Measurements from ENCODE around the gene FAP. TPM values are rescaled to one million over a fixed set of nuclear protein-coding genes. Genes with fewer than 3 reads are reported as not detected.

The FAP gene
- polyA plus RNA-seq, 2 donors, result 0.95 to 1.7 TPM

- Histone ChIP-seq H3K27me3 (ENCODE audit: control insufficient read depth in 1 of 2, insufficient read depth in 2 of 2, low read length in 2 of 2) (no peaks in the 10 kb centered on the region), H3K4me1 (ENCODE audit: control insufficient read depth in 2 of 2, insufficient read depth in 2 of 2, low read length in 1 of 2) (no peaks in the 10 kb centered on the region), H3K27ac (ENCODE audit: low read depth in 2 of 2, low read length in 1 of 2) (no peak overlapping the region), H3K36me3 (ENCODE audit: control insufficient read depth in 2 of 2, insufficient read depth in 2 of 2, low read length in 1 of 2) (no peaks in the 10 kb centered on the region), H3K4me3 (ENCODE audit: low read depth in 1 of 2, low read length in 2 of 2) (no peak overlapping the region), H3K9me3 (ENCODE audit: control insufficient read depth in 2 of 2, insufficient read depth in 1 of 2, low read depth in 1 of 2, low read length in 1 of 2) (no peaks in the 10 kb centered on the region)
- 72 to 81% methylated on average over 3 of the region's 3 CpGs for WGBS, 2 donors
Measured at GRCh38 chr2:162156149-162156548, 87.1 kb downstream of the FAP start.

GRCh38 chr2:162155093-162155492, 88.2 kb downstream of the FAP start:
- Histone ChIP-seq H3K27me3 (ENCODE audit: control insufficient read depth in 1 of 2, insufficient read depth in 2 of 2, low read length in 2 of 2) (no peaks in the 10 kb centered on the region), H3K27ac (ENCODE audit: low read depth in 2 of 2, low read length in 1 of 2) (no peak overlapping the region), H3K36me3 (ENCODE audit: control insufficient read depth in 2 of 2, insufficient read depth in 2 of 2, low read length in 1 of 2) (no peaks in the 10 kb centered on the region), H3K4me1 (ENCODE audit: control insufficient read depth in 2 of 2, insufficient read depth in 2 of 2, low read length in 1 of 2) (no peaks in the 10 kb centered on the region), H3K9me3 (ENCODE audit: control insufficient read depth in 2 of 2, insufficient read depth in 1 of 2, low read depth in 1 of 2, low read length in 1 of 2) (no peaks in the 10 kb centered on the region), H3K4me3 (ENCODE audit: low read depth in 1 of 2, low read length in 2 of 2) (no peak overlapping the region)
- WGBS, 2 donors, result 81 to 82% methylated on average over 3 of the region's 3 CpGs

DNA sequence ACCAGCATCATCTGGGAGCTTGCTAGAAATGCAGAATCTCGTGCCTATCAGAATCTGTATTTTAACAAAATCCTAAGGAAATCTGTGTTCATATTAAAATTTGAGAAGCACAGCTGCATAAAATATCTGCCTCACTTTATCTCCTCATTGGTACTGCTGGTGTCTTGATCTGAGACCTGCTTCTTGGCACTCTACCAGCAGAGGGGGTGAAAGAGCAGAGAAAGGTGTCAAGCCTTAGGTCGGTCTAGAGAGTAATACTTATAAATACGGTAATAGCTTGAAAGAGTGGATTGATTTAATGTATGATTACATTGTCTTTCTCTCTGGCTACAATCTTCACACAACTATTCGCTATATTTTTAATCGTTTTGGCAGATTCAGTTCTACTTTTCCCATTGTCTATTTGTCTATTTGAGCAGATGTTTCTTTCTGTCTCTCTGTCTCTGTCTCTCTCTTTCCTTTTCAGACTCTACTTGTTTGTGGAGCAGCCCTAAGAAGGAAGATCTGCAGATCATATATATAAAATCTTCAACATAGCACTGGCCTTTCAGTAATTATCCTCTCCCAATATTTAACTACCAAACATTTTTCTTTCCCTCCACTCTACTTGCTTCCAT, 89.5 kb downstream of the FAP start:
- Histone ChIP-seq H3K4me3 (ENCODE audit: low read depth in 1 of 2, low read length in 2 of 2) (no peak overlapping the region), H3K9me3 (ENCODE audit: control insufficient read depth in 2 of 2, insufficient read depth in 1 of 2, low read depth in 1 of 2, low read length in 1 of 2) (no peaks in the 10 kb centered on the region), H3K27ac (ENCODE audit: low read depth in 2 of 2, low read length in 1 of 2) (no peak overlapping the region), H3K4me1 (ENCODE audit: control insufficient read depth in 2 of 2, insufficient read depth in 2 of 2, low read length in 1 of 2) (no peaks in the 10 kb centered on the region), H3K36me3 (ENCODE audit: control insufficient read depth in 2 of 2, insufficient read depth in 2 of 2, low read length in 1 of 2) (no peaks in the 10 kb centered on the region), H3K27me3 (ENCODE audit: control insufficient read depth in 1 of 2, insufficient read depth in 2 of 2, low read length in 2 of 2) (no peaks in the 10 kb centered on the region)
- 8 to 12% methylated on average over 5 of the region's 5 CpGs for WGBS, 2 donors

DNA sequence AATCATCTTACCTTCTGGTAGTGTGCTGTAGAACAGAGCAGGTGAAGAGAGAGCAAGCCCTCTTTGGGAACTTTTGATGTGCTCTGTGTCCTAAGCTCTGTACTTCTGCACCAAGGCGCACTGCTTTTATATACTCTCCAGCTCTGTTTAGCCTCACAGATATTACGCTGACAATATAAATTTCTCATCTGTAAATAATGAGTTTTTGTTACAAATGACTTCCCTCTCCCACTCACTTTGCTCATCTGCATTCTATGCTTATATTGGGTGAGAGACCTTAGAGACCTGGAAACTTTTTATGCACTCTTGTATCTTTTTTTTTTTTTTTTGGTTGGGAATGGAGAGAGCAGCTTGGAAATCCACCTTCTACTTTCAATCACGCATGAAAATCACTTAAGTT, 91.1 kb downstream of the FAP start, which contains the start of gene GCG:
TSS of gene GCG (minus strand) at position 101 of the 400 bp plus-strand sequence. CDS start 3,069 bp downstream, outside the sequence.
- no peak within 1 kb of the TSS for H3K27ac ChIP-seq (ENCODE audit: low read depth in 2 of 2, low read length in 1 of 2)
- H3K9me3 ChIP-seq (ENCODE audit: control insufficient read depth in 2 of 2, insufficient read depth in 1 of 2, low read depth in 1 of 2, low read length in 1 of 2), result no peaks in the 10 kb centered on the region
- no peak within 1 kb of the TSS for H3K4me3 ChIP-seq (ENCODE audit: low read depth in 1 of 2, low read length in 2 of 2)
- no peaks in the 10 kb centered on the region for H3K27me3 ChIP-seq (ENCODE audit: control insufficient read depth in 1 of 2, insufficient read depth in 2 of 2, low read length in 2 of 2)
- no peaks in the 10 kb centered on the region for H3K36me3 ChIP-seq (ENCODE audit: control insufficient read depth in 2 of 2, insufficient read depth in 2 of 2, low read length in 1 of 2)
- H3K4me1 ChIP-seq (ENCODE audit: control insufficient read depth in 2 of 2, insufficient read depth in 2 of 2, low read length in 1 of 2), result no peaks in the 10 kb centered on the region
- 76 to 87% methylated on average over 3 of the region's 3 CpGs for WGBS, 2 donors

DNA sequence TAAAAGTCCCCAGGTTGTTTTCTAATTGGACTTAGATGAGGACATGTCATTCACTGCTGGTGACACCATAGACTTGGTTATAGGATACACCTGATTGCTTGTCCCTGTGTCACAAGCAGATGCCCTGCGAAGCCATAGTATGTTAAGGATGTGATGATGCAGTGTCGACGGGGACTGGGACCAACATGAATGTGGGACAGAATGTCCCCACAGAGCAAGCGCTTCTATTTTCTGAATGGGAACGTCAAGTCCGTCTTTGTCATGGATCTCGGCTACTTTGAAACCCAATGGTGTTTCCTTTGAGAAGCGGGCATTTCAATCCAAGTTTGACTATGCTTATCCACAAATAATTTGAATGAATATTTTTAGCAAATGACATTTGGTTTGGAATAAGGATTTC, 93.3 kb downstream of the FAP start:
- Histone ChIP-seq H3K36me3 (ENCODE audit: control insufficient read depth in 2 of 2, insufficient read depth in 2 of 2, low read length in 1 of 2) (no peaks in the 10 kb centered on the region), H3K4me3 (ENCODE audit: low read depth in 1 of 2, low read length in 2 of 2) (no peak overlapping the region), H3K9me3 (ENCODE audit: control insufficient read depth in 2 of 2, insufficient read depth in 1 of 2, low read depth in 1 of 2, low read length in 1 of 2) (no peaks in the 10 kb centered on the region), H3K27me3 (ENCODE audit: control insufficient read depth in 1 of 2, insufficient read depth in 2 of 2, low read length in 2 of 2) (no peaks in the 10 kb centered on the region), H3K4me1 (ENCODE audit: control insufficient read depth in 2 of 2, insufficient read depth in 2 of 2, low read length in 1 of 2) (no peaks in the 10 kb centered on the region), H3K27ac (ENCODE audit: low read depth in 2 of 2, low read length in 1 of 2) (no peak overlapping the region)
- 82 to 83% methylated on average over 8 of the region's 8 CpGs for WGBS, 2 donors

- Histone ChIP-seq H3K27ac (ENCODE audit: low read depth in 2 of 2, low read length in 1 of 2) (no peak overlapping the region), H3K4me1 (ENCODE audit: control insufficient read depth in 2 of 2, insufficient read depth in 2 of 2, low read length in 1 of 2) (no peaks in the 10 kb centered on the region), H3K9me3 (ENCODE audit: control insufficient read depth in 2 of 2, insufficient read depth in 1 of 2, low read depth in 1 of 2, low read length in 1 of 2) (no peaks in the 10 kb centered on the region), H3K27me3 (ENCODE audit: control insufficient read depth in 1 of 2, insufficient read depth in 2 of 2, low read length in 2 of 2) (no peaks in the 10 kb centered on the region), H3K36me3 (ENCODE audit: control insufficient read depth in 2 of 2, insufficient read depth in 2 of 2, low read length in 1 of 2) (no peaks in the 10 kb centered on the region), H3K4me3 (ENCODE audit: low read depth in 1 of 2, low read length in 2 of 2) (no peak overlapping the region)
- WGBS, 2 donors, result 55 to 72% methylated on average over 2 of the region's 2 CpGs
Measured at GRCh38 chr2:162149466-162149865, 93.8 kb downstream of the FAP start.

- Histone ChIP-seq H3K4me1 (ENCODE audit: control insufficient read depth in 2 of 2, insufficient read depth in 2 of 2, low read length in 1 of 2) (no peaks in the 10 kb centered on the region), H3K36me3 (ENCODE audit: control insufficient read depth in 2 of 2, insufficient read depth in 2 of 2, low read length in 1 of 2) (no peaks in the 10 kb centered on the region), H3K27me3 (ENCODE audit: control insufficient read depth in 1 of 2, insufficient read depth in 2 of 2, low read length in 2 of 2) (no peaks in the 10 kb centered on the region), H3K27ac (ENCODE audit: low read depth in 2 of 2, low read length in 1 of 2) (no peak overlapping the region), H3K4me3 (ENCODE audit: low read depth in 1 of 2, low read length in 2 of 2) (no peak overlapping the region), H3K9me3 (ENCODE audit: control insufficient read depth in 2 of 2, insufficient read depth in 1 of 2, low read depth in 1 of 2, low read length in 1 of 2) (no peaks in the 10 kb centered on the region)
- WGBS, 2 donors, result 36 to 38% methylated on average over 3 of the region's 3 CpGs
Measured at GRCh38 chr2:162148956-162149355, 94.3 kb downstream of the FAP start.

DNA sequence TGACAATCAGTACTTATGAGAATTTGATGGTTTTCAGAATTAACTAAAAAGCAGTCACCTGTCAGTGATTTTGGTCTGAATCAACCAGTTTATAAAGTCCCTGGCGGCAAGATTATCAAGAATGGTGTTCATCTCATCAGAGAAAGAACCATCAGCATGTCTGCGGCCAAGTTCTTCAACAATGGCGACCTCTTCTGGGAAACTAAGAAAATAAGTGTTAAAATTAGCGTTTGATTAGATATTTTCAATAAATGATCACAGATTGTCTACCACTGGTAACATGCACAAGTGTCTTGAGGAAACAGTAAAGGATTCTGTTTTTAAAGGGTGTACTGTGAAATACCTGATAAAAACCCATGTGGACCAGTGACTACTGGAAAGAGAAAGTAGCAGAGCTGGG, 99.3 kb downstream of the FAP start:
- Histone ChIP-seq H3K27me3 (ENCODE audit: control insufficient read depth in 1 of 2, insufficient read depth in 2 of 2, low read length in 2 of 2) (no peaks in the 10 kb centered on the region), H3K36me3 (ENCODE audit: control insufficient read depth in 2 of 2, insufficient read depth in 2 of 2, low read length in 1 of 2) (no peaks in the 10 kb centered on the region), H3K9me3 (ENCODE audit: control insufficient read depth in 2 of 2, insufficient read depth in 1 of 2, low read depth in 1 of 2, low read length in 1 of 2) (no peaks in the 10 kb centered on the region), H3K4me3 (ENCODE audit: low read depth in 1 of 2, low read length in 2 of 2) (no peak overlapping the region), H3K27ac (ENCODE audit: low read depth in 2 of 2, low read length in 1 of 2) (no peak overlapping the region), H3K4me1 (ENCODE audit: control insufficient read depth in 2 of 2, insufficient read depth in 2 of 2, low read length in 1 of 2) (no peaks in the 10 kb centered on the region)
- 86% methylated on average over 4 of the region's 4 CpGs for WGBS, 2 donors

- Histone ChIP-seq H3K36me3 (ENCODE audit: control insufficient read depth in 2 of 2, insufficient read depth in 2 of 2, low read length in 1 of 2) (no peaks in the 10 kb centered on the region), H3K27ac (ENCODE audit: low read depth in 2 of 2, low read length in 1 of 2) (no peak overlapping the region), H3K27me3 (ENCODE audit: control insufficient read depth in 1 of 2, insufficient read depth in 2 of 2, low read length in 2 of 2) (no peaks in the 10 kb centered on the region), H3K4me3 (ENCODE audit: low read depth in 1 of 2, low read length in 2 of 2) (no peak overlapping the region), H3K4me1 (ENCODE audit: control insufficient read depth in 2 of 2, insufficient read depth in 2 of 2, low read length in 1 of 2) (no peaks in the 10 kb centered on the region), H3K9me3 (ENCODE audit: control insufficient read depth in 2 of 2, insufficient read depth in 1 of 2, low read depth in 1 of 2, low read length in 1 of 2) (no peaks in the 10 kb centered on the region)
Measured at GRCh38 chr2:162138310-162138709, 104.9 kb downstream of the FAP start.

DNA sequence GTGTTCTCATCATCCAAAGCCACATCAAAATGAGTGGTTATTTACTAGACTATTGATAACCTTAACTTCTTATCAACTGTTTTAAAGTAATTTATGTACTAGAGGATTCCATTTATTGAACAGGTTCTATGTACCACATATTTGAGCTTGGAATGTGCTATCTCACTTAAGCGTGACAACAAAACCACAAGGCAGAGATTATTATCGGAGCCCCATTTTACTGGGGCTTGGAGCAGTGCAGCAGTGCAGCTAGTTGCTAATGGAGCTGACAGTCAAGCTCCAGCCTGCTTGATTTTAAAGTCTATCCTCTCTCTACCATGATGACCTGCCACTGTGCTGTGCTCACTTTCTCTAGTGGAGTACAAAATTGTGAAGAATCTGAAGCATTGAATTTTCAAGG, 115.8 kb downstream of the FAP start:
- Histone ChIP-seq H3K9me3 (ENCODE audit: control insufficient read depth in 2 of 2, insufficient read depth in 1 of 2, low read depth in 1 of 2, low read length in 1 of 2) (no peaks in the 10 kb centered on the region), H3K27me3 (ENCODE audit: control insufficient read depth in 1 of 2, insufficient read depth in 2 of 2, low read length in 2 of 2) (no peaks in the 10 kb centered on the region)
- 81 to 88% methylated on average over 2 of the region's 2 CpGs for WGBS, 2 donors

More for the DNA sequence above, 115.8 kb downstream of the FAP start:
- Histone ChIP-seq H3K4me1 (ENCODE audit: control insufficient read depth in 2 of 2, insufficient read depth in 2 of 2, low read length in 1 of 2) (no peaks in the 10 kb centered on the region), H3K27ac (ENCODE audit: low read depth in 2 of 2, low read length in 1 of 2) (no peak overlapping the region), H3K4me3 (ENCODE audit: low read depth in 1 of 2, low read length in 2 of 2) (no peak overlapping the region), H3K36me3 (ENCODE audit: control insufficient read depth in 2 of 2, insufficient read depth in 2 of 2, low read length in 1 of 2) (no peaks in the 10 kb centered on the region)

Measured in esophagus (tissue), 2 donors.